ENCODE data around the gene CNR2.

Gene CNR2

DNA sequence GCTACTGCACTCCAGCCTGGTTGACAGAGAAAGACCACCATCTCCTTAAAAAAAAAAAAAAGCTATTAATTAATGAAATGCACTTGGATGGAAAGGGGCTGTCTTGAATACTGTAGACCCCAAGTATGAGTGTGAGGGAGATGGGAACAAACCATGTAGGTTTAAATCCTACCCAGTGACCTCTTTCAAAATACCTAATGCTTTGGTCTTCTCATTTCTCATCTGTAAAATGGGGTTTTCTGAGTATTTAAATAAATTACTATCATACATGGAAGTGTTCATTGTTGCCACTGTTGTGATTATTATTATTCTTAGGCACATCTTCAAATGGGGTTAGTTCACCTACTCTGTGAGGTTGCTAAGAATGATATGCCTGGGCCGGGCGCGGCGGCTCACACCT is 27.9 kb downstream of the CNR2 start:
- Histone ChIP-seq H3K27me3 (replicated peaks) (no peaks in the 10 kb centered on the region), H3K27ac (no peak overlapping the region), H3K36me3 (replicated peaks) (no peaks in the 10 kb centered on the region), H3K4me3 (ENCODE audit: low read depth, low read length) (no peak overlapping the region)
- no peak for DNase-seq
- in situ Hi-C loops (cut with HindIII; ENCODE audit: low pct_ligation_motif_present, low sequenced_read_pairs) = no loop called here
- TF ChIP-seq, protein P1, sequence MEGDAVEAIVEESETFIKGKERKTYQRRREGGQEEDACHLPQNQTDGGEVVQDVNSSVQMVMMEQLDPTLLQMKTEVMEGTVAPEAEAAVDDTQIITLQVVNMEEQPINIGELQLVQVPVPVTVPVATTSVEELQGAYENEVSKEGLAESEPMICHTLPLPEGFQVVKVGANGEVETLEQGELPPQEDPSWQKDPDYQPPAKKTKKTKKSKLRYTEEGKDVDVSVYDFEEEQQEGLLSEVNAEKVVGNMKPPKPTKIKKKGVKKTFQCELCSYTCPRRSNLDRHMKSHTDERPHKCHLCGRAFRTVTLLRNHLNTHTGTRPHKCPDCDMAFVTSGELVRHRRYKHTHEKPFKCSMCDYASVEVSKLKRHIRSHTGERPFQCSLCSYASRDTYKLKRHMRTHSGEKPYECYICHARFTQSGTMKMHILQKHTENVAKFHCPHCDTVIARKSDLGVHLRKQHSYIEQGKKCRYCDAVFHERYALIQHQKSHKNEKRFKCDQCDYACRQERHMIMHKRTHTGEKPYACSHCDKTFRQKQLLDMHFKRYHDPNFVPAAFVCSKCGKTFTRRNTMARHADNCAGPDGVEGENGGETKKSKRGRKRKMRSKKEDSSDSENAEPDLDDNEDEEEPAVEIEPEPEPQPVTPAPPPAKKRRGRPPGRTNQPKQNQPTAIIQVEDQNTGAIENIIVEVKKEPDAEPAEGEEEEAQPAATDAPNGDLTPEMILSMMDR (IDR thresholded peaks at IDR 0.05; ENCODE audit: low read depth, low read length, missing control alignments) = no peak

DNA sequence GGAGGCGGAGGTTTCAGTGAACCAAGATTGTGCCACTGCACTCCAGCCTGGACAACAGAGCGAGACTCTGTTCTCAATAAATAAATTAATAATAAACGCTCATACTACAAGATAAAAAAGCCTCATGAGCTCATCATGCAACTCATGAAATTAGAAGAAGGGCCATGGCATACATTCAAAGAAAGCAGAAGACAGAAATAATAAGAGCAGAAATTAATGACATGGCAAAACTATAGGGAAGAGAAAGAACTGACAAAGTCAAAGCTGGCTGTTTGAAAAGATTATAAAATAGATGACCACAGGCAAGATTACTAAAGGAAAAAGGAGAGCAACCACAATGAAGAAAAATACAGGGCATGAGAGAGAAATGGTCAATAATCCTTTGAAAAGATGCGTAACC is 30.4 kb downstream of the CNR2 start:
- no peak for DNase-seq
- TF ChIP-seq, protein P1 (IDR thresholded peaks at IDR 0.05; ENCODE audit: low read depth, low read length, missing control alignments) = no peak
- in situ Hi-C loops (cut with HindIII; ENCODE audit: low pct_ligation_motif_present, low sequenced_read_pairs) = no loop called here

DNA sequence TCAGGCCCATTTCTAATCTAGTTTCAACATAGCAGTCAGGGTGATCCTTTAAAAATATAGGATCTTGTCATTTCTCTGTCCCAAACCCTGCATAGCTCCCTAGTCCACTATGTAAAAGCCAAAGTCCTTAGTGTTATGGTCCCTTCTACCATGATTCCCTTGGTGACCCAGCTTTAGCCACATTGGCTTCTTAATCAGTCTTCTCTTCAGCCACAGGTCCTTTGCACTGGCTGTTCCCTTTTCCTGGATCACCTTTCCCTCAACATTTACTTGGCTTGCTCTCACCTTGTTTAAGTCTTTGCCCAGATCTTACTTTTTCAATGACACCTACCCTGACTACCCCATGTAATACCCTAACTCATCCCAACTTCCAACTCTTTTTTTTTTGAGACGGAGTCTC is 33.4 kb downstream of the CNR2 start:
- H3K27ac ChIP-seq = no peak overlapping the region
- TF ChIP-seq, protein P1 (IDR thresholded peaks at IDR 0.05; ENCODE audit: low read depth, low read length, missing control alignments) = no peak

More for the DNA sequence above, 30.4 kb downstream of the CNR2 start:
- Histone ChIP-seq H3K27ac (no peak overlapping the region), H3K27me3 (replicated peaks) (no peaks in the 10 kb centered on the region), H3K36me3 (replicated peaks) (no peaks in the 10 kb centered on the region), H3K4me3 (ENCODE audit: low read depth, low read length) (no peak overlapping the region)

DNA sequence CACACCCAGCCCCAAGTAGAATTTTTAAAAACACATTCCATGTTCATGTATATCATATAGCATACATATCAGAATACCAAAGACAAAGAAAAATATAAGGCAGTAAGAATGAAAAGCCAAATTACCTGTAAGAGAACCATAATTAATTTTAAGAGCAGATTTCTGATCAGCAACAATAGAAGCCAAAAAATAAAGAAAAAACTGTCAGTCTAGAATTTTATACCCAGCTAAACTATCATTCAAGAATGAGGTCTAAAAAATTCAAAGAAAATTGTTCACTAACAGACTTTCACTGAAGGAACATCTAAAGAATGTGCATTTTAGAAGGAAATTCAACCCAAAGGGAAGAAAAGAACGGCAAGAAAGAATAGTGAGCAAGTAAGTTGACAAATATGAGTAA is 34.5 kb downstream of the CNR2 start:
- no peaks in the 10 kb centered on the region for H3K27me3 ChIP-seq (replicated peaks)
- DNase-seq = no peak
- no peak overlapping the region for H3K27ac ChIP-seq
- TF ChIP-seq, protein P1 (IDR thresholded peaks at IDR 0.05; ENCODE audit: low read depth, low read length, missing control alignments) = no peak
- H3K4me3 ChIP-seq (ENCODE audit: low read depth, low read length) = no peak overlapping the region
- in situ Hi-C loops (cut with HindIII; ENCODE audit: low pct_ligation_motif_present, low sequenced_read_pairs) = no loop called here
- H3K36me3 ChIP-seq (replicated peaks) = no peaks in the 10 kb centered on the region

More for the DNA sequence above, 33.4 kb downstream of the CNR2 start:
- no peak for DNase-seq
- Histone ChIP-seq H3K4me3 (ENCODE audit: low read depth, low read length) (no peak overlapping the region), H3K36me3 (replicated peaks) (no peaks in the 10 kb centered on the region), H3K27me3 (replicated peaks) (no peaks in the 10 kb centered on the region)
- in situ Hi-C loops (cut with HindIII; ENCODE audit: low pct_ligation_motif_present, low sequenced_read_pairs) = no loop called here

DNA sequence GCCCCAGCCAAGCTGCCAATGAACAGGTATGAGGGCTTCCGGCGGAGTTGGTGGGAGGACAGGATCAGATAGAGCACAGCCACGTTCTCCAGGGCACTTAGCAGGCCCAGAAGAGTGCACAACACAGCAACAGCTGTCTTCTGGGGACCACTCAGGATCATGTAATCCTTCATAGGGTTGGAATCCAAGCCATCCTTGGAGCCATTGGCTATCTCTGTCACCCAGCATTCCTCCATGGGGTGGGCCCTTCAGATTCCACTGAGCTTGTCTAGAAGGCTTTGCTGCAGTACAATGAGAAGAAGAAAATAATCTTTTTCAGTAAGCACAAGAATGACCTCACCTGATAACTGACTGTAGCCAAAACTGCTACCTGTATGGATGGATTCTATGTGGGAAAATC is 37.8 kb downstream of the CNR2 start:
- Histone ChIP-seq H3K36me3 (replicated peaks) (no peaks in the 10 kb centered on the region), H3K27me3 (replicated peaks) (no peaks in the 10 kb centered on the region), H3K27ac (no peak overlapping the region), H3K4me3 (ENCODE audit: low read depth, low read length) (no peak overlapping the region)
- in situ Hi-C loops (cut with HindIII; ENCODE audit: low pct_ligation_motif_present, low sequenced_read_pairs) = no loop called here
- TF ChIP-seq, protein P1 (IDR thresholded peaks at IDR 0.05; ENCODE audit: low read depth, low read length, missing control alignments) = no peak
- no peak for DNase-seq

DNA sequence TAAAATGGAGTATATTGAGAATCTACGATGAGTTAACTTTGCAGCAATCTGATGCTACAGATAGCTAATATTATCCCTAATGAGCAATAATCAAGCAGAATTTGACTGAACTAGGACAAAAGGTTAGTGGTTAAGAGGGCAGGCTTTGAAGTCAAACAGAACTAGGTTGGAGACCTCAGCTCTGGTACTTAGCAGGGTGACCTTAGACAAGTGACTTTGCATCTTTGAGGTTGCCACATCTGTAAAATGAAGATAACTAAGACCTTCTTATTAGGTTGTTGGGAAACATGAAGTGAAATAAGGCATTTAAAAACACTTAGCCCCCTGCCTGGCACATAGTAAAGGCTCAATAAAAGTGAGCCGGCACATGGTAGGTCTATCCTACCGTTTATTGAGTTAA is 40.7 kb downstream of the CNR2 start:
- no peak for DNase-seq

More for the DNA sequence above, 40.7 kb downstream of the CNR2 start:
- TF ChIP-seq, protein P1 (IDR thresholded peaks at IDR 0.05; ENCODE audit: low read depth, low read length, missing control alignments) = no peak
- in situ Hi-C loops (cut with HindIII; ENCODE audit: low pct_ligation_motif_present, low sequenced_read_pairs) = no loop called here
- no peak overlapping the region for H3K27ac ChIP-seq
- no peaks in the 10 kb centered on the region for H3K27me3 ChIP-seq (replicated peaks)
- no peaks in the 10 kb centered on the region for H3K36me3 ChIP-seq (replicated peaks)
- H3K4me3 ChIP-seq (ENCODE audit: low read depth, low read length) = no peak overlapping the region
